K562 (cell line): ENCODE results near the gene PDE8B. TPM values are rescaled to one million over a fixed set of nuclear protein-coding genes. Genes with fewer than 3 reads are reported as not detected.

ENCODE experiments used
- ATAC-seq: fragments of 200-7000 bp; cut with Tn5 transposase; 3 replicates; pipeline ENCODE4 v1.9.1; 2020; ENCODE audit warnings: moderate library complexity
- BruUV-seq: library from RNA; stranded (reverse); fragments of 400-500 nt; replicated peaks from 2 replicates; lab custom pipeline; 2021; lab: Mats Ljungman, UMichigan
- CTCF ChIA-PET: fragments of 300-600 bp; formaldehyde crosslinking; extraction: SDS; loops from one replicate; lab custom pipeline; 2021; ENCODE audit warnings: low intra/inter-chr PET ratio; lab: Yijun Ruan, JAX
- POLR2A ChIA-PET: fragments of 300-600, 350-650 bp; sonication (Branson Sonifier 250); formaldehyde crosslinking; extraction: SDS; loops from one replicate; lab custom pipeline; 2021; ENCODE audit warnings: antibody characterized with exemption, inconsistent platforms; lab: Yijun Ruan, JAX
- DNase-seq, 4 experiments: peaks; one replicate each; pipeline versions ENCODE4 v3.0.0 to v3.0.0-alpha.2; 2011 to 2018; ENCODE audit warnings: low spot score in 3 of 4, mixed read lengths in 3 of 4; ENCODE audit errors: extremely low read depth in 1 of 4
- FAIRE-seq: peaks from 2 replicates; lab custom pipeline; 2011; peaks lifted over from hg19 to GRCh38; lab: Jason Lieb, UNC
- H2AFZ ChIP-seq: 2 replicates; pipeline ENCODE4 v1.6.0; 2011; ENCODE audit warnings: low read depth, low read length, control low read depth, inconsistent platforms
- H3K27ac ChIP-seq: fragments of 200-600 bp; 3 replicates; pipeline ENCODE4 v1.8.0; 2011; ENCODE audit warnings: low read depth, mild to moderate bottlenecking, control low read depth, inconsistent platforms, low read length, moderate library complexity, mixed read lengths; ENCODE audit errors: extremely low read depth
- H3K27me3 ChIP-seq, 2 experiments: fragments of 300-600 bp in 1 of 2; 2 replicates in 1 of 2; 3 replicates in 1 of 2; pipeline versions ENCODE4 v1.6.0 to v1.8.0; 2011; ENCODE audit warnings: inconsistent platforms in 2 of 2, low read length in 2 of 2, mild to moderate bottlenecking in 1 of 2, mixed read lengths in 1 of 2, moderate library complexity in 1 of 2; ENCODE audit not compliant: control insufficient read depth in 2 of 2, insufficient read depth in 2 of 2
- H3K36me3 ChIP-seq: fragments of 300-600 bp; 3 replicates; pipeline ENCODE4 v1.8.0; 2011; ENCODE audit warnings: mild to moderate bottlenecking, low read length, inconsistent platforms; ENCODE audit not compliant: control insufficient read depth, insufficient read depth
- H3K4me1 ChIP-seq, 2 experiments: fragments of 200-600 bp in 1 of 2; replicated peaks in 1 of 2; 2 replicates in 1 of 2; 3 replicates in 1 of 2; pipeline versions ENCODE4 v1.5.1 to v1.8.0; 2011; ENCODE audit warnings: inconsistent platforms in 2 of 2, low read length in 2 of 2, mild to moderate bottlenecking in 1 of 2, mixed read lengths in 1 of 2, moderate library complexity in 1 of 2; ENCODE audit not compliant: control insufficient read depth in 2 of 2, insufficient read depth in 2 of 2
- H3K4me2 ChIP-seq: 2 replicates; pipeline ENCODE4 v1.6.1; 2011; ENCODE audit warnings: low read length, control low read depth, inconsistent platforms, mixed read lengths; ENCODE audit not compliant: insufficient read depth
- H3K4me3 ChIP-seq: fragments of 200-600 bp; sonication (generic), shearing (Covaris generic); 2 replicates; pipeline ENCODE4 v1.5.1; 2016; ENCODE audit warnings: control low read depth, inconsistent platforms
- H3K79me2 ChIP-seq: fragments of 200-600 bp; 3 replicates; pipeline ENCODE4 v1.8.0; 2011; ENCODE audit warnings: low read length, inconsistent platforms; ENCODE audit not compliant: control insufficient read depth, insufficient read depth
- H3K9ac ChIP-seq, 2 experiments: 2 replicates each; pipeline versions ENCODE4 v1.6.0 to v1.6.1; 2011; ENCODE audit warnings: low read depth in 2 of 2, low read length in 2 of 2, control low read depth in 1 of 2, inconsistent platforms in 1 of 2, mild to moderate bottlenecking in 1 of 2, mixed read lengths in 1 of 2; ENCODE audit not compliant: insufficient read depth in 1 of 2
- H3K9me1 ChIP-seq: one replicate; pipeline ENCODE4 v1.6.0; 2011; ENCODE audit warnings: inconsistent platforms, mild to moderate bottlenecking, low read length, moderate library complexity; ENCODE audit not compliant: control insufficient read depth, insufficient read depth
- H3K9me3 ChIP-seq: replicated peaks from 2 replicates; pipeline ENCODE4 v1.5.1; 2011; ENCODE audit warnings: low read depth, low read length, inconsistent platforms; ENCODE audit not compliant: control insufficient read depth, insufficient read depth
- H4K20me1 ChIP-seq: replicated peaks from 2 replicates; pipeline ENCODE4 v1.6.1; 2011; ENCODE audit warnings: low read length, inconsistent platforms, mixed read lengths; ENCODE audit not compliant: control insufficient read depth, insufficient read depth
- CAMTA2 ChIP-seq: fragments of 250-450 bp; sonication (Bioruptor Pico); conservative IDR thresholded peaks from 2 replicates; pipeline ENCODE4 v1.5.1; 2022
- CBX1 ChIP-seq: sonication (generic); IDR thresholded peaks from 2 replicates; pipeline ENCODE4 v1.6.1; 2016; ENCODE audit warnings: antibody characterized with exemption, low read depth, mild to moderate bottlenecking
- CHD2 ChIP-seq: IDR thresholded peaks from 2 replicates; pipeline ENCODE4 v1.6.1; 2011; ENCODE audit warnings: low read depth, low read length
- YY1 ChIP-seq, 3 experiments: IDR thresholded peaks; 2 replicates each; pipeline ENCODE4 v1.6.1; 2011; ENCODE audit warnings: low read length in 2 of 3, mild to moderate bottlenecking in 2 of 3, moderate library complexity in 2 of 3, borderline replicate concordance in 1 of 3, control low read depth in 1 of 3, low read depth in 1 of 3; ENCODE audit not compliant: insufficient read depth in 3 of 3, insufficient replicate concordance in 2 of 3, control insufficient read depth in 1 of 3, insufficient read length in 1 of 3; ENCODE audit errors: extremely low read depth in 1 of 3
- ZZZ3 ChIP-seq: fragments of 450-650 bp; IDR thresholded peaks from 2 replicates; pipeline ENCODE4 v1.6.1; 2016; ENCODE audit warnings: antibody characterized with exemption, mild to moderate bottlenecking, moderate library complexity
- WGBS: fragments of 100-300 bp; shearing (Covaris generic); methylation state at CpG from one replicate; pipeline ENCODE4 v1.1.6; 2016; ENCODE audit warnings: low coverage, mixed read lengths; ENCODE audit not compliant: insufficient coverage; ENCODE audit errors: missing lambda C conversion rate; 5-methylcytosine and 5-hydroxymethylcytosine counted together
- in situ Hi-C: fragments of 300-500 bp; cut with MboI; formaldehyde crosslinking; loops from 4 replicates; pipeline ENCODE4 v1.15.0; 2018; ENCODE audit warnings: inconsistent platforms, mixed read lengths
- intact Hi-C: fragments of 100-400 bp; cut with micrococcal nuclease; formaldehyde crosslinking; loops from 2 replicates; pipeline ENCODE4 v1.14.2; 2022
- polyA plus RNA-seq, 8 experiments: library from polyadenylated mRNA; depleted of rRNA in 4 of 8; stranded (reverse) in 5 of 8; unstranded in 3 of 8; fragments of >200 nt; fragmentation: Nextera tagmentation in 2 of 8; fragmentation: Illumina TruSeq in 1 of 8; extraction: Ambion mirVana in 2 of 8; extraction: Trizol in 1 of 8; gene quantifications; 2 replicates each; pipeline versions ENCODE4 v1.2.1 to v1.2.3, GENCODE V29; 2011 to 2014; ENCODE audit warnings: inconsistent platforms in 1 of 8, missing spikeins in 1 of 8
- total RNA-seq, 7 experiments: library from RNA; depleted of rRNA in 6 of 7; stranded (reverse); fragments of >200 nt in 6 of 7; fragmentation: Illumina TruSeq in 2 of 7; extraction: Trizol in 2 of 7; gene quantifications; 2 replicates each; pipeline versions ENCODE4 v1.2.1 to v1.2.3, GENCODE V29; 2011 to 2021; ENCODE audit warnings: low replicate concordance in 1 of 7
- TF ChIP-seq, protein P1 (sequence below): sonication (generic); formaldehyde crosslinking; IDR thresholded peaks from 2 replicates; pipeline ENCODE4 v1.8.1; 2023; ENCODE audit warnings: mild to moderate bottlenecking, missing genetic modification reagents
- TF ChIP-seq, protein P2 (sequence below): fragments of 450-650 bp; IDR thresholded peaks from one replicate; pipeline ENCODE4 v1.6.1; 2018; ENCODE audit warnings: mild to moderate bottlenecking, moderate library complexity; ENCODE audit not compliant: partially characterized antibody
- TF ChIP-seq, protein P3 (sequence below), 2 experiments: IDR thresholded peaks; 2 replicates each; pipeline ENCODE4 v1.6.1; 2011; ENCODE audit warnings: borderline replicate concordance in 1 of 2, control low read depth in 1 of 2, low read depth in 1 of 2, low read length in 1 of 2, mild to moderate bottlenecking in 1 of 2, mixed read lengths in 1 of 2, moderate library complexity in 1 of 2; ENCODE audit not compliant: insufficient read depth in 1 of 2, insufficient read length in 1 of 2, poor library complexity in 1 of 2, severe bottlenecking in 1 of 2; ENCODE audit errors: extremely low read depth in 1 of 2

The PDE8B gene
- total and polyA plus RNA-seq, 9 of the 15 experiments (the other 6 are each of a cell fraction or from before 2014, with no cell fraction given) = 0.15 to 0.28 TPM; not detected in 7

GRCh38 chr5:77396017-77396416 is 185.5 kb downstream of the PDE8B start:
- Histone ChIP-seq H3K27ac (no peak overlapping the region), H3K27me3 (peaks cover 18 to 23% of the 10 kb centered on the region in 2 experiments), H3K4me3 (no peak overlapping the region), H3K4me2 (no peak overlapping the region), H3K9ac (no peak overlapping the region), H2AFZ (no peak overlapping the region), H4K20me1 (no peaks in the 10 kb centered on the region), H3K36me3 (no peaks in the 10 kb centered on the region), H3K9me3 (no peaks in the 10 kb centered on the region), H3K9me1 (no peaks in the 10 kb centered on the region), H3K4me1 (no peaks in the 10 kb centered on the region), H3K79me2 (no peaks in the 10 kb centered on the region)
- ATAC-seq = no peak
- no peak for FAIRE-seq
- CTCF ChIA-PET = no interaction called here
- intact Hi-C loops = no loop called here
- 0% methylated on average over 1 of the region's 1 CpG for WGBS
- POLR2A ChIA-PET = no interaction called here
- DNase-seq = no peak
- in situ Hi-C loops = no loop called here
- TF ChIP-seq, protein P1, sequence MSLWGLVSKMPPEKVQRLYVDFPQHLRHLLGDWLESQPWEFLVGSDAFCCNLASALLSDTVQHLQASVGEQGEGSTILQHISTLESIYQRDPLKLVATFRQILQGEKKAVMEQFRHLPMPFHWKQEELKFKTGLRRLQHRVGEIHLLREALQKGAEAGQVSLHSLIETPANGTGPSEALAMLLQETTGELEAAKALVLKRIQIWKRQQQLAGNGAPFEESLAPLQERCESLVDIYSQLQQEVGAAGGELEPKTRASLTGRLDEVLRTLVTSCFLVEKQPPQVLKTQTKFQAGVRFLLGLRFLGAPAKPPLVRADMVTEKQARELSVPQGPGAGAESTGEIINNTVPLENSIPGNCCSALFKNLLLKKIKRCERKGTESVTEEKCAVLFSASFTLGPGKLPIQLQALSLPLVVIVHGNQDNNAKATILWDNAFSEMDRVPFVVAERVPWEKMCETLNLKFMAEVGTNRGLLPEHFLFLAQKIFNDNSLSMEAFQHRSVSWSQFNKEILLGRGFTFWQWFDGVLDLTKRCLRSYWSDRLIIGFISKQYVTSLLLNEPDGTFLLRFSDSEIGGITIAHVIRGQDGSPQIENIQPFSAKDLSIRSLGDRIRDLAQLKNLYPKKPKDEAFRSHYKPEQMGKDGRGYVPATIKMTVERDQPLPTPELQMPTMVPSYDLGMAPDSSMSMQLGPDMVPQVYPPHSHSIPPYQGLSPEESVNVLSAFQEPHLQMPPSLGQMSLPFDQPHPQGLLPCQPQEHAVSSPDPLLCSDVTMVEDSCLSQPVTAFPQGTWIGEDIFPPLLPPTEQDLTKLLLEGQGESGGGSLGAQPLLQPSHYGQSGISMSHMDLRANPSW (CRISPR knock-in tag) = no peak
- BruUV-seq = no TSS peak

DNA sequence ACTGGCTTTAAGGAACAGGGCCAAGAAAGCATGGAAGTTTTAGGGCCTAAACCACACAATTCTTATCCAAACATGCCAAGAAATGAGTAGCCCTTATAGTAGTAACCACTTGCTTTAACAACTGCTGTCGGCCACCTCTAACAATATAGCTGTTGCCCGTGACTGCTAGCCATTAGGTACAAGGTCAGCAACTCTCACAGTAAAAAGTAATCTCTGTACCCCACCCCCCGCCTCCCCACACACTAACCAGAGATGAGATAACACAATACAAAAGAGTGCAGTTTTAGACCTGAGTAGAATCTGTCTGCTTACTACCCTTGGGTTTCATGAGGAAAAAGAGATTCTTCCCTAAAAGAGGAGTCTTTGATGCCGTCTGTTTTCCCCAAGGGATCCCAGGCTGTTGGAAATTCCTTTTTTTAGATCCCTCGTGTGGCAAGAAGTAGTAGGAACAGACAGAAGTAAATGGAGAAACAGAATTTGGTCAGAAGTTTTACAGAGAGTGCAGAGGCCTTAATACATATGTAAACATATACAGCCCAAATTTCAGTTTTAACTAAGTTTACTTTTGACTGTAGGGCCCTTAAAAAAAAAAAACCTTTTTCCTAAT is 187.3 kb downstream of the PDE8B start:
- intact Hi-C loops = no loop called here
- H3K79me2 ChIP-seq = no peaks in the 10 kb centered on the region
- 1% methylated on average over 5 of the region's 5 CpGs for WGBS
- no peak overlapping the region for H3K4me3 ChIP-seq
- ChIA-PET CTCF (no interaction called here), POLR2A (interaction anchor here (1.2 kb wide), 1 partner anchor 30 kb away, joined by 3 read pairs; no protein-coding TSS in a partner anchor)
- no peaks in the 10 kb centered on the region for H4K20me1 ChIP-seq
- H3K27me3 ChIP-seq = peaks cover 14 to 21% of the 10 kb centered on the region in 2 experiments
- H3K4me2 ChIP-seq = no peak overlapping the region
- H3K27ac ChIP-seq = no peak overlapping the region
- no peak overlapping the region for H3K9ac ChIP-seq
- in situ Hi-C loops = no loop called here
- no peak overlapping the region for H2AFZ ChIP-seq
- no peak for ATAC-seq
- no peaks in the 10 kb centered on the region for H3K36me3 ChIP-seq
- H3K9me1 ChIP-seq = no peaks in the 10 kb centered on the region
- H3K9me3 ChIP-seq = no peaks in the 10 kb centered on the region
- no peak for DNase-seq
- H3K4me1 ChIP-seq = no peaks in the 10 kb centered on the region
- no TSS peak for BruUV-seq
- no peak for FAIRE-seq
- TF ChIP-seq CBX1 (no peak), CAMTA2 (CRISPR knock-in tag) (no peak), CHD2 (no peak), YY1 (IDR thresholded peaks at IDR 0.05; ENCODE audit: borderline replicate concordance in 1 of 3, control insufficient read depth in 1 of 3, extremely low read depth in 1 of 3, insufficient read depth in 3 of 3, insufficient read length in 1 of 3, insufficient replicate concordance in 2 of 3, low read depth in 1 of 3, low read length in 2 of 3) (no peak), ZZZ3 (no peak)
- TF ChIP-seq, protein P2, sequence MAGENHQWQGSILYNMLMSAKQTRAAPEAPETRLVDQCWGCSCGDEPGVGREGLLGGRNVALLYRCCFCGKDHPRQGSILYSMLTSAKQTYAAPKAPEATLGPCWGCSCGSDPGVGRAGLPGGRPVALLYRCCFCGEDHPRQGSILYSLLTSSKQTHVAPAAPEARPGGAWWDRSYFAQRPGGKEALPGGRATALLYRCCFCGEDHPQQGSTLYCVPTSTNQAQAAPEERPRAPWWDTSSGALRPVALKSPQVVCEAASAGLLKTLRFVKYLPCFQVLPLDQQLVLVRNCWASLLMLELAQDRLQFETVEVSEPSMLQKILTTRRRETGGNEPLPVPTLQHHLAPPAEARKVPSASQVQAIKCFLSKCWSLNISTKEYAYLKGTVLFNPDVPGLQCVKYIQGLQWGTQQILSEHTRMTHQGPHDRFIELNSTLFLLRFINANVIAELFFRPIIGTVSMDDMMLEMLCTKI = no peak
- TF ChIP-seq, protein P3, sequence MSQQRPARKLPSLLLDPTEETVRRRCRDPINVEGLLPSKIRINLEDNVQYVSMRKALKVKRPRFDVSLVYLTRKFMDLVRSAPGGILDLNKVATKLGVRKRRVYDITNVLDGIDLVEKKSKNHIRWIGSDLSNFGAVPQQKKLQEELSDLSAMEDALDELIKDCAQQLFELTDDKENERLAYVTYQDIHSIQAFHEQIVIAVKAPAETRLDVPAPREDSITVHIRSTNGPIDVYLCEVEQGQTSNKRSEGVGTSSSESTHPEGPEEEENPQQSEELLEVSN (IDR thresholded peaks at IDR 0.05; ENCODE audit: borderline replicate concordance in 1 of 2, extremely low read depth in 1 of 2, insufficient read depth in 1 of 2, insufficient read length in 1 of 2, low read depth in 1 of 2, low read length in 1 of 2, poor library complexity in 1 of 2, severe bottlenecking in 1 of 2) = no peak
